HG02970 (cell line): ENCODE results near the gene ZNF439.
"Not testable (repeated sequence)": the region's sequence is repeated elsewhere in the genome, so short reads cannot be mapped to it uniquely, and the experiment has no call there.

Experiments
- ATAC-seq: cut with Tn5 transposase; IDR thresholded peaks from one replicate; pipeline ENCODE4 v1.9.1; 2021; ENCODE audit warnings: mild to moderate bottlenecking, moderate library complexity, moderate number of reproducible peaks; ENCODE audit not compliant: unreplicated experiment, low FRiP score

The ZNF439 gene

DNA sequence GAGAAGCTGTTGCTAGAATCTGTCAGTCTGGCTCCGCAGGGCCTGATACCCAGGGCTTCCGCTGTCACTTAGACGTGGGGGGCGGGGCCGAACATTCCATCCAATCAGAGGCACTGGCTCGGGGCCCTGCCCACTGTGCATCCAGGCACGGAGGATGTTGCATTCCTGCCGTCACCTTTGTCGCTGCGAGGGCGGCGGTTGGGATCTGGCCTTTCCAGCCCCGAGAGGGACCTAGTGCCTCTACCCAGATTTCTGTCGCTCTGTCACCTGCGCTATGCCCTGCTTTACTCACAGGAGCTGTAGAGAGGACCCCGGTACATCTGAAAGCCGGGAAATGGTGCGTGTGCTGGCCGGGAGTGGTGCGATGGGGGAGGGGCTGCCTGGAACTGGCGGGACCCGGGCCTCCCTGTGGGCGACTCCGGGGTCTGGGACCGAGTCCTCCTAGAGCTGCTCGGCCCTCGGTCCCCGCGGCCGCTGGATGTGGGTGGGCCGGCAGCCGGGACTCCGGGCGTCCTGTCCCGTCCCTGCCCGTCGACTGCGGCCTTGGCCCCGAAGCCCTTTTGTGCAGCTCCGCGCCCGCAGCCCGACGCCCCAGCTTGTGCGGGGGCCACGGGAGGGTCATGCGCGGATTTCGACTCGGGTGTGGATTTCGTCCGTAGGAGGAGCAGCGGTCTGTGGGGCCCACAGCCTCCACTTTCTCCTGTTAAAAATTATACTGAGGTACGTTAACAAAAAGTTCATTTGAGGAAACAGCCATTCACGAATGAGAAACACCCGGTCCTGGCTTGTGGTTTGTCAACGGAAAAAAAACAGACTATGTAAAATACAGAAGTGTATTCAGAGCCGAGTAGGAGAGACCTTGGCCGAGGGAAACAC is at the start of gene ZNF439:
Gene ZNF439 (plus strand): TSS at position 133 of the 876 bp plus-strand sequence. CDS start 142 bp downstream, at position 275.
- ATAC-seq: peak; percentile 81

DNA sequence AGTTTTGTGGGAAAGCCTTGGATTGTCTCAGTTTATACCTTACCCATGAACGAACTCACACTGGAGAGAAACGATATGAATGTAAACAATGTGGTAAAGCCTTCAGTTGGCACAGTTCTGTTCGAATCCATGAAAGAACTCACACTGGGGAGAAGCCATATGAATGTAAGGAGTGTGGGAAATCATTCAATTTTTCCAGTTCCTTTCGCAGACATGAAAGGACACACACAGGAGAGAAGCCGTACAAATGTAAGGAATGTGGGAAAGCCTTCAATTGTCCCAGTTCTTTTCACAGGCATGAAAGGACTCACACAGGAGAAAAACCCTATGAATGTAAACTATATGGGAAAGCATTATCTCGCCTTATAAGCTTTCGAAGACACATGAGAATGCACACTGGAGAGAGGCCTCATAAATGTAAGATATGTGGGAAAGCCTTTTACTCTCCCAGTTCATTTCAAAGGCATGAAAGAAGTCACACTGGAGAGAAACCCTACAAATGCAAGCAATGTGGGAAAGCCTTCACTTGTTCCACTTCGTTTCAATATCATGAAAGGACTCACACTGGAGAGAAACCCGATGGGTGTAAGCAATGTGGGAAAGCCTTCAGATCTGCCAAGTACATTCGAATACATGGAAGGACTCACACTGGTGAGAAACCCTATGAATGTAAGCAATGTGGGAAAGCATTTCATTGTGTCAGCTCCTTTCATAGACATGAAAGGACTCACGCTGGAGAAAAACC is 42.0 kb upstream of the ZNF439 start:
- no peak for ATAC-seq

DNA sequence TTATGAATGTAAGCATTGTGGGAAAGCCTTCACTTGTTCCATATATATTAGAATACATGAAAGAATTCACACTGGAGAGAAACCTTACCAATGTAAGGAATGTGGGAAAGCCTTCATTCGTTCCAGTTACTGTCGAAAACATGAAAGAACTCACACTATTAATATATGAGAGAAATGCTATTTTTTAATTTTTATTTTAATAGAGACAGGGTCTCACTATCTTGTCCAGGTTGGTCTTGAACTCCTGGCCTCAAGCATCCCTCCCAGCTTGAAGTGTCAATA is 41.5 kb upstream of the ZNF439 start:
- ATAC-seq: no peak

DNA sequence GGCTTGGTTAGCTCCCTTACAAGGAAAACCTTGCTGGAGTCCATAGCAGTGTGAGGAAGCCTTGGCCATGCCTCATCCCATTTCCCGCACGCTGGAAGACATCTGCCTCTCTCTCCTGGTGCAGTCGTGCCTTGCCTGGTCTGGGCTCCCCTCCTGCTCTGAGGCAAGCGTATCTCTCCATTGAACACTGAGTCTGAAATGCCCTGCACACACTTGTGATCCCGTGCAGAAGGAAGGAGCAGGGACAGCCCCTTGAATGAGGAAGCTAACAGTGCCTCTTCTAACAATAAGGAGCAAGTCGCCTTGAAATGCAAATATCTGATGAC is 34.9 kb upstream of the ZNF439 start:
- no peak for ATAC-seq

DNA sequence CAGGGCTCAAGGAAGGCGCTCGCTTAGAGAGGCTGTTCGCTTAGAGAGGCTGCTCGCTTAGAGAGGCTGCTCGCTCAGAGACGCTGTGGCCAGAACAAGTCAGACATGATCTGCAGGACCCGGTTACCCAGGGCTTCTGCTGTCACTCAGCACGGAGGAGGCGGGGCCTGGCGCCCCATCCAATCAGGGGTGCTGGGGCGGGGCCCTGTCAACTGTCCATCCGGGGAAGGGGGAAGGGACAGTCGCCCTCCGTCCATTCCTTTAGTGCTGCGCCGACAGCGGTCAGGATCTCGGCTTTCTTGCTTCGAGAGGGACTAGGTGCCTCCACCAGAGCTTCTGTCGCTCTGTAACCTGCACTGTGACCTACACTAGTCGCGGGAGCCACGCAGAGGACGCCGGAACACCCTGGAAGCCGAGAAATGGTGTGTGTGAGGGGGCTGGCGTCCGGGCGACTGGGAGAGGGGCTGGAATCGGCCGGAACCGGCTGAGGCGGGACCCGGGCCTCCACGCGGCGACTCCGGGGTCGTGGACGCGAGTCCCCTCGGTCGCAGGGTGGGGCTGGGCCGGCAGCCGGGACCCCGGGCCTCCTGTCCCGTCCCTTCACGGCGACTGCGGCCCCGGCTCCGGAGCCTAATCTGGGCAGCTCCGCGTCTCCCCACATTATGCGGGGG is 34.4 kb upstream of the ZNF439 start, which contains the start of gene ZNF440:
Gene ZNF440 (plus strand): TSS at position 245 of the 671 bp plus-strand sequence. CDS start 175 bp downstream, at position 420.
- peak; percentile 99 for ATAC-seq

DNA sequence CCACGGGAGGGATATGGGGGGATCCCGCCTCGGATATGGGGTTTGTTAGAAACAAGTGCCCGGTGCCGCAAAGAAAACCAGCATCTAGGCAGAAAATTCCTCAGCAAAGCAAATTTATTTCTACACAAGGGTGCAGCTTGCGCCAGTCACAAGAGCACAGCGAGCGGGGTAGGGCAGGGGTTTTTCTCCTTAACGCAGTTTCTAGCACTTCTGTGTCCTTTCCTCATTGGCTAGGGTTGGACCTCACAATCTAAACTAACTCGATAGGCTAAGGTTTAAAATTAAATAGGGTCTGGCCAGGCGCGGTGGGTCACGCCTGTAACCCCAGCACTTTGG is 33.9 kb upstream of the ZNF439 start:
- ATAC-seq: no peak

DNA sequence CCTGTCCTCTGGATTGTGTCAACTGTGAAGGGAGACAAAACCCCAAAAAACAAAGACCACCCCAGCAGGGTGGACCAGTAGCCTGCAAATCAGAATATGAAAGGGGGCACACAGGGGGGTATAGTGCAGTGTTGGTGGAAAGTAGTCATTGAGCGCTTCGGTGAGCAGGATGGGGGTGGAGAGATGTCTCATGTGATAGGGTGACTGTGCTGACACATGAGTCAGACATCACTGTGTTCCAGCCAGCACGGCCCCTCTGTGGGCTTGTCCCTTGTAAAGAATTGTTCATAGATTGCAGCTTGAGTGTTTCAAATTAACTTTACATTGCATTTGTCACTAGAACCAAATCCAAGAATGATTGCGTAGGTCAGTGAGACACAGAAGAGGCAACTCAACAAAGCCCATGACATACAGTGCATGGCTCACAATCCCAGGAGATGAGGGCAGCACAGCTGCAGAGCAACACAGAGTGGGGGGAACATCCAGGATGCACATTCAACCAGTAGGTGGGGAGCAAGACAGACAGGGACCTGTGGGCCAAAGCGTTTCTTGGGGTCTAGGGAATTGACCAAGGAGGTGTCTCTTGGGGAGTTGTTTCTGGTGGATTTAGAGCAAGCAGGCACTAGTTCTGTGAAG is 26.9 kb upstream of the ZNF439 start:
- ATAC-seq: no peak

DNA sequence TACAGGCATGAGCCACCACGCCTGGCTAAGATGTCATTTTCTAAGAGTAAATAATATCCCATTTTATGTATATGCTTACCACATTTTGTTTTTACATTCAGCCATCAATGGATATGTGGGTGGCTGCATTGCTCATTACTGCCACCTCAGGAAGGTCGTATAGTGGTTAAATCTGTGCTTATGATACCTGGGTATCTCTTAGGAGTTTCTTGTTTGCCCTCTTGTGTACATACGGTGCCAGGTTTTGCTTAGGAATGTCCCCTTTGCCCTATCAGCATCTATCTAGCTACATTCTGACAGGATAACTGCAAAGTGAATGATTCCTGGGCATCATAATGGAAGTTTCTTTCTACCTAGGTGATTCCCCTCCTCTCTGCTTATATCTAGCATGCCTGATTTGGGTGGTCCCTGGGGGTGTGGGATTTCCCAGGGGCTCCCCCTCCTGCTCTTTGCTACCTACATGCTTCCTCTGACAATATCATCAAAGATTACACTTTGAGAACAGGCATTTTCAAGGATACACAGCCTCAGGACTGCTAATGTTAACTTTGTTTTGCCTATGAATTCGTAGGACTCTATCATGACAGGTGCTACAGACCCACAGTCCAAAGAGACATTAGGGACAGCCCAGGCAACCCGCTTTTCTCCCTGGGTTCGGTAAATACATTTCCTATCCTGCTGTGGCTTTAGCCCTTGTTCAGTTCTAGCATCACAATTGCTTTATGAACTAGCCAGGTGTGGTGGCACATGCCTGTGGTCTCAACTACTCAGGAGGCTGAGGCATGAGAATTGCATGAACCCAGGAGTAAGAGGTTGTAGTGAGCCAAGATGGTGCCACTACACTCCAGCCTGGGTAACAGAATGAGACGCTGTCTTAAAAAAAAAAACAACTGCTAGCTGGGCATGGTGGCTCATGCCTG is 19.3 kb upstream of the ZNF439 start:
- not testable (repeated sequence) for ATAC-seq

DNA sequence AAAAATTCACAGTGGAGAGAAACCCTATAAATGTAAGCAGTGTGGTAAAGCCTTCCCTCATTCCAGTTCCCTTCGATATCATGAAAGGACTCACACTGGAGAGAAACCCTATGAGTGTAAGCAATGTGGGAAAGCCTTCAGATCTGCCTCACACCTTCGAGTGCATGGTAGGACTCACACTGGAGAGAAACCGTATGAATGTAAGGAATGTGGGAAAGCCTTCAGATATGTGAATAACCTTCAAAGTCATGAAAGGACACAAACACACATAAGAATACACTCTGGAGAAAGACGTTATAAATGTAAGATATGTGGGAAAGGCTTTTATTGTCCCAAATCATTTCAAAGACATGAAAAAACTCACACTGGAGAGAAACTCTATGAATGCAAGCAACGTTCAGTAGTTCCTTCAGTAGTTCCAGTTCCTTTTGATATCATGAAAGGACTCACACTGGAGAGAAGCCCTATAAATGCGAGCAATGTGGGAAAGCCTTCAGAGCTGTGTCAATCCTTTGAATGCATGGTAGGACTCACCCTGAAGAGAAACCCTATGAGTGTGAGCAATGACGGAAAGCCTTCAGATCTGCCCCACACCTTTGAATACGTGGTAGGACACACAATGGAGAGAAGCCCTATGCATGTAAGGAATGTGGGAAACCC is 16.1 kb upstream of the ZNF439 start:
- ATAC-seq: no peak

DNA sequence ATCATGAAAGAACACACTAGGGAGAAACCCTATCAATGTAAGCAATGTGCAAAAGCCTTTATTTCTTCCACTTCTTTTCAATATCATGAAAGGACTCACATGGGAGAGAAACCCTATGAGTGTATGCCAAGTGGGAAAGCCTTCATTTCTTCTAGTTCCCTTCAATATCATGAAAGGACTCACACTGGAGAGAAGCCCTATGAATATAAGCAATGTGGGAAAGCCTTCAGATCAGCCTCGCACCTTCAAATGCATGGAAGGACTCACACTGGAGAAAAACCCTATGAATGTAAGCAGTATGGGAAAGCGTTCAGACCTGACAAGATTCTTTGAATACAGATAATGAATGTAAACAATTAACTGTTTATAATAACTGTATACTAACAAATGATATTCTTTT is 15.0 kb upstream of the ZNF439 start:
- no peak for ATAC-seq

DNA sequence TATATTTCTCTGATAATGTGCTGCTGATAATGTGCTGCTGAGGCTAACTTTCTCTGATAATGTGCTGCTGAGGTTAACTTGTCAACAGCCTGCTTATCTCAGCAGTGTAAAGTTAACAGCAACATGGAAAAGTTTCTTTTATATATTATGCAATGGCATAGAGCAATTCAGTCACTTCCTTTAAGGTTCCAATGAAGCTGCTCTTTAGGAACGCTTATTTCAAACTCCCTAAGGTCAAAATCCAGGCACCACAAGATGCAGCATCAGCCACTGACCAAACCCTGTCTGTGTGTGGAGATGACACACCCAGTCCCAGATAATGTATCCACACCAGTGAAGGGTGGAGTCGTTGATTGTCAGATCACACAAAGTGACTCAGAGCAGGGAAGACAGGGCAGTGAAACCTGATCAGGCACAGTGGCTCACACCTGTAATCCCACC is 12.9 kb upstream of the ZNF439 start:
- ATAC-seq: not testable (repeated sequence)

DNA sequence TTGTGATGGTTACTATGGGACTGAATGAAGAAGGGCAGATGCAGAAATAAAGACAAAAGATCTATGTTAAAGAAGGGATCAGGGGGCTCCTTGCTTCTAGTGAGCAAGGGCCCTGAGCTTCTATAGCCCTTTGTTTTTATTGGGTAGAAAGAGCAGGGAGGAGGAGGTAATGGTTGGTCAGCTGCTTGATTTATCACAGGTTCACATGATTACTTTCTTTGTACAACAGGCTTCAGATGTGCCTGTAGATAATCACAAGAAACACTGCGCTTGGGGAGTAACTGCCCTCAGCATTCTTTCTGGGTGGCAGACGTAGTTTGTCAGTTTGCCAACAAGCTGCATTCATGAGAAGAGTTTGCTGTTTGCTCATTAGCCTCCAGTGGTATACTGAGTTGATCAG is 4.8 kb upstream of the ZNF439 start:
- ATAC-seq: no peak

DNA sequence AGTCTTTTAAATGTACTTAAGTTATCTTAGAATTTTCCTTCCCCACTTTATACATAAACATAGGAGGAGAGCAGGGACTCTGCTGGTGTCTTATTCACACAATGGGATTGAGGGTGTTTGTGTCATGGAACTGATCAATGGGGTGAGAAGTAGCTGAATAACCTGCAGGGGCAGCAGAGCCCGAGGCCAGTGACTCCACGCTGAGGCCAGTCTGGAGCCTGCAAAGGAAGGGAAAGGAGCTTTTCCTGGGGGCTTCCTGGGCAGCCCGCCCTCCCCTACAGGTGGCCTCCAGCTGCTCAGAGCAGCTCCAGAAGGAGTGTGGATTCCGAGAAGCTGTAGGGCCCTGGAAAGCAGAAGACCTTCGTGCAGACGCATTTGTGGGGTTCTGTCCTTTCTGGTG is 911 bp upstream of the ZNF439 start:
- not testable (repeated sequence) for ATAC-seq

DNA sequence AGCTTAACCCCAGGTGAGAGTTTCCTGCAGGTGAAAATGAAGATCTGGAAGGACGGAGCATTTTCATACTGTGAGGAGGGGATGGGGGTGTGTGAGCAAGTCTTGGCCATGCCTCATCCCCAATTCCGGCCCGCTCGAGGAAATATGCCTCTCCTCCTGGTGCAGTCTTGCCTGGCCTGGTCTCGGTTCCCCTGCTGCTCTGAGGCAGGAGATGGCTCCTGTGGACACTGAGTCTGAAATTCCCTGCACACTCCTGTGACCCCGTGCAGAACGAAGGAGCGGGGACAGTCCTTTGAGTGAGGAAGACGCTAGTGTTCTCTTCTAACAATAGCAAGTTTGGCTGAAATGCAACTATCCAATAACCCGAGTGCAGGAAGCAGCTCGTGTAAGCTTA is 329 bp upstream of the ZNF439 start:
- no peak for ATAC-seq

DNA sequence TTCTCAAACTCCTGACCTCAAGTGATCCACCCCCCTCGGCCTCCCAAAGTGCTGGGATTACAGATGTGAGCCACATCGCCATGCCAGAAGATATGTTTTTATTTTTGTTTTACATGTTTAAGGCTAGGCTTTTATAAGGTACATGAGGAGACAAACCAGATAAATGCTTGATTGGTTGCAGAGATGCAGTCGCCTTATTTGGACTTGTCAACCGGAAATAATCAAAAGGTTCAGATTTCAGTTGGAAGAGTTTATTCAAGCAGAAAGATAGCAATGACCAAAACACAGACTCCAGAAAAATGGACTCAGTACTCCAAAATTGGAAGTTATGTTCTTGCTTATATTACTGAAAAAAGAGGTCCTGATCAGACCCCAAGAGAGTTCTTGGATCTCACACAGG is 1.8 kb downstream of the ZNF439 start:
- not testable (repeated sequence) for ATAC-seq

DNA sequence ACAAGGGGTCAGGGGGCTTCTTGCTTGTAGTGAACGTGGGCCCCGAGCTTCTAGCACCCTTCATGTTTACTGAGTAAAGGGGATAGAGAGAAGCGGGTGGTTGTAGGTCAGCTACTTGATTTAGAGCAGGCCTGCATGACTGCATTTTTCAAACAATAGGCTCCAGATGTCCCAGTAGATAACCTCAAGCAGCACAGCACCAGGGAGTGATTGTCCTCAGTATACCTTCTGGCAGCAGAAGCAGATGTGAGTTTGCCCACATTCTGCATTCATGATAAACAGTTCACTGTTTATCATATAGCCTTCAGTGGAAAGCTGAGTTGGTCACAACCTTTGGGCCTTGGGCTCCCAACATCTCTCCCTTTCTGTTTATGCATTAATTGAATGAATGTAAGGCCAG is 4.8 kb downstream of the ZNF439 start:
- no peak for ATAC-seq

DNA sequence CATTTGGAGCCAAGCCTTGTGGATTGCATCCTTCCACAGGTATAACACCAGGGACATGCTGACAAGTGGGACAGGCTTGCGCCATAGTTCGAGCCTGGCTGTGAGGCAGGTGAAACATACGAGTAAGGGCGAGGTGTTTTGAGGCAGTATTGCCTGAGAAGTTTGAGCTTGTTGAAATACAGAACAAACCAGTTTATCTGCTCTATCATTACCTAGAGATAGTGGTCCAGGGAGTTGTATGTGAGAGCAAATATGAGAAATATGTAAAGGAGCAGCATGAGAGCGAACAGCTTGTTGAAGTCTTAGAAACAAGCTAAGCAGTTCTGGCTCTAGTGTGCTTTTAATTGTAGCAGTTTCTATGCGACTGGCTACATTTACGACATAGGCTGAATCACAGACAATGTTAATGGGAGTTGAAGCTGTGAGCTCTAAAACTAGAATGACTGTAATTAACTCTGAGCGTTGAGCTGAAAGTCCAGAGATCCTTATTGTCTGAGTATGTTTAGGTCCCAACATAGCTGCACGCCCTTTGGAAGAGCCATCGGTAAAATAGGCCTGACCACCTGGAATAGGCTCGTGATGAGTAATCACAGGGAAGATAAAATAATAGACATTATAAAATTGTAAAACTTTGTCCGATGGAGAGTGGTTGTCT is 8.2 kb downstream of the ZNF439 start:
- no peak for ATAC-seq

DNA sequence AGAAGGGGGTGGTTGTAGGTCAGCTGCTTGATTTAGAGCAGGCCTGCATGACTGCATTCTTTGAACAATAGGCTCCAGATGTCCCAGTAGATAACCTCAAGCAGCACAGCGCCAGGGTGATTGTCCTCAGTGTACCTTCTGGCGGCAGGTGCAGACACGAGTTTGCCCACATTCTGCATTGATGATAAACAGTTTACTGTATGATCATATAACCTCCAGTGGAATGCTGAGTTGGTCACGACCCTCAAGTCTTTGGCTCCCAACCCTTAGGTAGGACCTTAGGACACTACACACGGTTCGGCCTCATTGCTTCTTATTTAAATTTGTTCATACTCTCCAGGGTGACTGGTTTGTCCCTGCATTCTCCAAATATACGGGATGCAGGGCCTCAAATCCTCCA is 12.2 kb downstream of the ZNF439 start:
- no peak for ATAC-seq

DNA sequence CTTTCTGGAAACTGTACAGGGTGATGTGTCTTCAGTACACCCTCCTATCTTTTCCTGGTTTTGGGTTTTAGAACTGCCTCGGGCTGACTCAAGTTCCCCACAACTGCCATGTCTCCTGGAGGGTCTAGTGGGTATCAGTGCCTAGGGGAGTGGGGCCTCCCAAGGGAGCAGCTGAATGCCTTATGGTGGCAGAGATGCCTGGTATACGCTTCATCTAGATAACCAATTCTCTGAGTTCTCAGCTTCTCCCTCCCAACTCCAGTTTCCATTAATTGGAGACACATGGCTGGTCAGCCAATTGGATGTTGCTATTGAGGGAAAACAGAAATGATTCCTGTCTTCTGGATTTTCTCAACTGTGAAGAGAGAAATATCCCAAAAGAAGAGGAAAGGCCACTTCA is 12.8 kb downstream of the ZNF439 start:
- no peak for ATAC-seq
